ENCODE measurements around the gene SCD. TPM values are rescaled to one million over a fixed set of nuclear protein-coding genes. Genes with fewer than 3 reads are reported as not detected.

The SCD gene
- total and polyA plus RNA-seq, 2 of the 13 experiments (the other 11 are each of a cell fraction or from before 2014, with no cell fraction given): 492 to 512 TPM

GRCh38 chr10:100340948-100341847 is 5.8 kb upstream of the SCD start (continued):
- TF ChIP-seq ZNF574 (CRISPR knock-in tag; IDR thresholded peaks at IDR 0.05) (peak; percentile 83), ZNF543 (CRISPR knock-in tag; IDR thresholded peaks at IDR 0.05) (peak; percentile 5; the same call in 1 of the 2 replicates), NR0B2 (CRISPR knock-in tag; IDR thresholded peaks at IDR 0.05) (0 out of 2 replicates have a peak, but pooled peaks have one; percentile 21), FOXO1 (CRISPR knock-in tag; IDR thresholded peaks at IDR 0.05) (peak; percentile 37; the same call in 1 of the 2 replicates)
- TF ChIP-seq, protein P1, sequence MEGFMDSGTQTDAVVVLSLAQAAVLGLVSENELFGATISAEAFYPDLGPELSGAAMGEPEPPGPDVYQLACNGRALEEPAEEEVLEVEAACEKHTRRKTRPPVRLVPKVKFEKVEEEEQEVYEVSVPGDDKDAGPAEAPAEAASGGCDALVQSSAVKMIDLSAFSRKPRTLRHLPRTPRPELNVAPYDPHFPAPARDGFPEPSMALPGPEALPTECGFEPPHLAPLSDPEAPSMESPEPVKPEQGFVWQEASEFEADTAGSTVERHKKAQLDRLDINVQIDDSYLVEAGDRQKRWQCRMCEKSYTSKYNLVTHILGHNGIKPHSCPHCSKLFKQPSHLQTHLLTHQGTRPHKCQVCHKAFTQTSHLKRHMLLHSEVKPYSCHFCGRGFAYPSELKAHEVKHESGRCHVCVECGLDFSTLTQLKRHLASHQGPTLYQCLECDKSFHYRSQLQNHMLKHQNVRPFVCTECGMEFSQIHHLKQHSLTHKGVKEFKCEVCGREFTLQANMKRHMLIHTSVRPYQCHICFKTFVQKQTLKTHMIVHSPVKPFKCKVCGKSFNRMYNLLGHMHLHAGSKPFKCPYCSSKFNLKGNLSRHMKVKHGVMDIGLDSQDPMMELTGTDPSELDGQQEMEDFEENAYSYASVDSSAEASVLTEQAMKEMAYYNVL (CRISPR knock-in tag; IDR thresholded peaks at IDR 0.05; ENCODE audit: borderline replicate concordance): peak; percentile 58
